ENCODE data around the gene TMEM266. TPM values are rescaled to one million over a fixed set of nuclear protein-coding genes. Genes with fewer than 3 reads are reported as not detected.

Gene TMEM266
- total and polyA plus RNA-seq, 8 donors: 1.9 to 5.5 (median 4.2) TPM

DNA sequence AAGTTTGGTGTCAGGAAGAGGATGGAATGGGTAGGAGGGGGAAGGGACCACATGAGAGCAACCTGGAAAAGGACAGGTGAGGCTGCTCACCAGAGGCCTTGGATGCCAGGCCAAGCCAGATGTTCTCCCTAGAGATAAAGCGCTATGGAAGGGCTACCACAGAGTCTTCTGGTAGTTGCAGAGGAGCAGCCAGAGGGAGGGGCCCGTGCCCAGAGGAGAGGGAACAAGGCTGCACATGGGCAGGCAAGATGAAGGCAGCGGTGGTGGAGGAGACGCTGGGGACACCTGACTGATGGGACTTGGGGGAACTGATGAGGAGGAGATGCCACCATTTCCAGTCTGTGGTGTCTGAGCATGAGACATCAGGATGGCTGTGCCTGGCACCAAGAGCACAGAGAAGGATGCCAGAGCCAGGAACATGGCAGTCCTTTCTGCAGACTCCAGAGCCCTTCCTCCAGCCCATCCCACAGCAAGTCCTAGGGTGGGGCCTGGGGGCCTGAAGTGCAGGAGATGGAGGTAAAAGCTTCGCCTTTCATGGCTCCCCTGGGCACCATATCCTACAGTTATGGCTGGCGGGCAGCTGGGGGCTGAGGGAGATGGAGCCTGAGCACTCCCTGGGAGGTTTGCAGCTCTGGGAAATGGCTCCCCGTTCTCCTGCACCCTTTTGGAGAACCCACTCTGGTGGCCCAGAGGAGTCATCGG, 148.4 kb downstream of the TMEM266 start:
- Histone ChIP-seq H3K4me1 (no peaks in the 10 kb centered on the region), H3K9me3 (no peaks in the 10 kb centered on the region), H3K27me3 (no peaks in the 10 kb centered on the region), H3K27ac (no peak overlapping the region), H3K4me3 (no peak overlapping the region), H3K36me3 (peaks cover 0 to 5% (median 0%) of the 10 kb centered on the region in 3 donors)
- TF ChIP-seq CTCF (IDR thresholded peaks at IDR 0.05): no peak
- intact Hi-C loops (cut with DNase I): no loop called here
- DNase-seq: peak in 1 of 6 donors; percentile 41
- WGBS, 2 donors: 96 to 99% methylated on average over 7 to 8 of the region's 8 CpGs
- no peak for ATAC-seq
- no peak for FAIRE-seq

GRCh38 chr15:76208786-76209424, 149.1 kb downstream of the TMEM266 start:
- FAIRE-seq (no peak), DNase-seq (no peak), ATAC-seq (no peak)
- Histone ChIP-seq H3K27ac (no peak overlapping the region), H3K4me1 (no peaks in the 10 kb centered on the region), H3K27me3 (no peaks in the 10 kb centered on the region), H3K4me3 (no peak overlapping the region), H3K36me3 (peaks cover 0 to 5% (median 0%) of the 10 kb centered on the region in 3 donors), H3K9me3 (no peaks in the 10 kb centered on the region)
- WGBS, 2 donors: 83 to 91% methylated on average over 2 of the region's 2 CpGs
- no peak for TF ChIP-seq CTCF (IDR thresholded peaks at IDR 0.05)
- intact Hi-C loops (cut with DNase I): no loop called here

- FAIRE-seq: no peak
These were observed 149.7 kb downstream of the TMEM266 start for GRCh38 chr15:76209523-76209922.

DNA sequence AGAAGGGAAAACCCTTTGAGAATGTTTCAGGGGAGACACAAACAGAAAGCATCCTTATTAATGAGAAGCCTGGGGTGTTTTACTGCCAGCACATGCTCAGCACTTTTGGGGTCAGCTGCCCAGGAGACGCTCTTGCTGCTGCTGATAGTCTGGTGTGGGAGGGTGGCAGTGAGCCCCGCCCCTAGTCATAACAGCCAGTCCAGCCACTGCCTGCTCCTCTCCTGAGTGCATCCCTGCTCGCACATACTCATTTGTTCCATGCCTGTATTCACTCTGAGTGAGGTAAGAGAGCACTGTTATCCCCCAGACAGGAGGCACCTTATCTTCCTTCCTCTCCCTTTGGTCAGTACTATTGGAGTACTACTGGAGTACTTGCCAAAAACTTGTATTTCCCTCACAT, 150.2 kb downstream of the TMEM266 start:
- WGBS, 2 donors: 91 to 95% methylated on average over 3 of the region's 3 CpGs
- Histone ChIP-seq H3K27ac (no peak overlapping the region), H3K36me3 (peaks cover 0 to 11% (median 0%) of the 10 kb centered on the region in 3 donors), H3K4me1 (no peaks in the 10 kb centered on the region), H3K9me3 (no peaks in the 10 kb centered on the region), H3K27me3 (no peaks in the 10 kb centered on the region), H3K4me3 (no peak overlapping the region)
- FAIRE-seq (no peak), DNase-seq (no peak), ATAC-seq (no peak)
- TF ChIP-seq CTCF (IDR thresholded peaks at IDR 0.05): no peak
- intact Hi-C loops (cut with DNase I): no loop called here

More at GRCh38 chr15:76209523-76209922, 149.7 kb downstream of the TMEM266 start:
- H3K36me3 ChIP-seq: peaks cover 0 to 11% (median 0%) of the 10 kb centered on the region in 3 donors
- no peaks in the 10 kb centered on the region for H3K27me3 ChIP-seq
- H3K4me3 ChIP-seq: no peak overlapping the region
- TF ChIP-seq CTCF (IDR thresholded peaks at IDR 0.05): no peak
- no peak overlapping the region for H3K27ac ChIP-seq
- no peaks in the 10 kb centered on the region for H3K9me3 ChIP-seq
- intact Hi-C loops (cut with DNase I): no loop called here
- H3K4me1 ChIP-seq: no peaks in the 10 kb centered on the region
- 96 to 100% methylated on average over 1 of the region's 1 CpG for WGBS, 2 donors
- DNase-seq: no peak
- no peak for ATAC-seq

DNA sequence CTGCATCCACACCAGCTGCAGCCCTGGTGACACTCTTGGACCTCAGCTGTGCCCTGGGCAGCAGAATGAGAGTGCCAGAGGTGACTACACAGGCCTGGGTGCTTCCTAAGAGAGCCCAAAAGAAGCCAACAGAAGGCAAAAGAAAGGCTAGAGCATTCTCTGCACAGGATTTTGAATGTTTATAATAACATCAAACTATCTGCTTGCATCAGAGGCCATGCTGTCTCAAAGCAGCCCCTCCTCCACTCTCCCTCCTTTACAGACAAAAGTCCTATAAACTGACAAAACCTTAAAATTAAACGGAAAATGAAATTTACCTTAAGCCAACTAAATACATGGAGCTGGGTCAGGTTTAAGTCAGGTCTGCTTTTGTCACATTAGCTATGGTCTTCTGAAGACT, 155.8 kb downstream of the TMEM266 start:
- no peaks in the 10 kb centered on the region for H3K9me3 ChIP-seq
- 90 to 92% methylated on average over 1 of the region's 1 CpG for WGBS, 2 donors
- no peaks in the 10 kb centered on the region for H3K27me3 ChIP-seq
- intact Hi-C loops (cut with DNase I): no loop called here
- FAIRE-seq: no peak
- H3K27ac ChIP-seq: no peak overlapping the region
- no peak for DNase-seq
- ATAC-seq: no peak
- H3K36me3 ChIP-seq: peaks cover 0 to 11% (median 0%) of the 10 kb centered on the region in 3 donors
- no peak for TF ChIP-seq CTCF (IDR thresholded peaks at IDR 0.05)
- H3K4me1 ChIP-seq: peaks cover 0 to 11% (median 4%) of the 10 kb centered on the region in 3 donors
- no peak overlapping the region for H3K4me3 ChIP-seq

Measured in pancreas (tissue), 10 donors.